ENCODE results near the gene ZDHHC3.

- TF ChIP-seq POLR2AphosphoS5 (IDR thresholded peaks at IDR 0.05; ENCODE audit: low read depth, low read length) (no peak), REST (IDR thresholded peaks at IDR 0.05; ENCODE audit: insufficient read depth in 1 of 2, low read depth in 2 of 2, low read length in 2 of 2) (no peak), TAF1 (IDR thresholded peaks at IDR 0.05; ENCODE audit: borderline replicate concordance, insufficient read depth, low read length) (no peak), FOXP2 (optimal IDR thresholded peaks at IDR 0.05; ENCODE audit: borderline replicate concordance, extremely low read depth, extremely low read length, insufficient read depth) (no peak), SIN3A (IDR thresholded peaks at IDR 0.05; ENCODE audit: borderline replicate concordance, insufficient read depth, low read length) (no peak)
Measured at GRCh38 chr3:44963571-44964325, 12.2 kb downstream of the ZDHHC3 start.
